Stimulated activated CD4-positive, alpha-beta T cell treated with anti-CD3 and anti-CD28 coated beads, Interleukin-1b, Interleukin-23, amount 100 ng/mL, for 48 hours (primary cell): ENCODE results near the gene ZNF593.

ENCODE experiments used
- DNase-seq: peaks from one replicate; pipeline ENCODE4 v3.0.0-alpha.2; 2020

Gene ZNF593

GRCh38 chr1:26213335-26213905 lies 43.7 kb downstream of the ZNF593 start:
- DNase-seq: no peak

DNA sequence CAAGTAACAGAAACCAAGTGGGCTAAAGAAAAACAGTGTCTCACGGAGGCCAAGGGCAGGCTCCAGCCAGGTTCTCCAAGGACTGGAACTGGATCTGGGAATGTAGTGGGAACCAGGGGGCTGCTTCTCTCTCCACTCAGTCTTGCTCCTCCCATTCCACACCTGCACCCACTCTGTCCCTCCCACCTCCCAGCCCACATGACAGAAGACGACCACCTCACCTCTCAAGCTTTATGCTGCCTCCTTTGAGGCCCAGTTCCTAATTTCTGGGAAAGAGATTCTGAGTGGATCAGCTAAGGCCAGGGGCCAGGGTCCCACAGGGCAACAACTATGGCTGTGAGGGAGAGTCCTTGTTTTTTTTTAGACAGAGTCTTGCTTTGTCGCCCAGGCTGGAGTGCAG lies 45.5 kb downstream of the ZNF593 start:
- DNase-seq: no peak

DNA sequence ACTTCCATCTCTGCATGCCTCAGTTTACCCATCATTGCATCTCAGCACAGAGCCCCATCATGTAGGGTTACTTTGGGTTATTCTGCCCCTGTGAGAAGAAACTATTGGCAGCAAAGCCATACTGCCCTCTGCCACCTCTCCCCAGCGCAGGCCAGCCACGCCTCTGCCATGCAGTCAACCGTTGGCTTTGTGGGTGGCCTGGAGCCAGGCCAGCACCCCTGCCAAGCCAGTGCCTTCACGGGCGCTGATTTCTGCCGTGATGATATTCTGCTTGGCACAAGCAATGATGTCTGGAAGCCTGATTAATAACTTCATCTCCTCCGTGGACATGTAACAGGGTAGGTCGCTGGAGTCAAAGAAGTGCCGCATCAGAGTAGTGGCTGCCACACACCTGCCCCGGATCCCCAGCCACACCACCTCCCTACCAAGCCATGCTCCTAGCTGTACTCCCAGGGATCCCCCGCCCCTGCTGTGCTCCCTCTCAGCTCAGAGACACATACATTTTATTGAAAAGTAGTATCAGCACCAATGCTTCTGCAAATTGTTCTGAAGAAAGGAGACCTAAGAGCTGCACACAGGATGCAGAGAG lies 49.3 kb downstream of the ZNF593 start:
- no peak for DNase-seq
